Loucy (cell line): ENCODE measurements around the gene XCL2.

Experiments
- EZH2phosphoT487 ChIP-seq: fragments of 200-600 bp; IDR thresholded peaks from 2 replicates; pipeline ENCODE4 v1.6.1; 2018; ENCODE audit warnings: antibody characterized with exemption, mild to moderate bottlenecking, moderate library complexity, borderline replicate concordance
- TF ChIP-seq, protein P1 (sequence below): fragments of 200-600 bp; sonication (generic); conservative IDR thresholded peaks from 2 replicates; pipeline ENCODE4 v1.5.1; 2014; ENCODE audit warnings: mild to moderate bottlenecking, antibody characterized with exemption, low read length

DNA sequence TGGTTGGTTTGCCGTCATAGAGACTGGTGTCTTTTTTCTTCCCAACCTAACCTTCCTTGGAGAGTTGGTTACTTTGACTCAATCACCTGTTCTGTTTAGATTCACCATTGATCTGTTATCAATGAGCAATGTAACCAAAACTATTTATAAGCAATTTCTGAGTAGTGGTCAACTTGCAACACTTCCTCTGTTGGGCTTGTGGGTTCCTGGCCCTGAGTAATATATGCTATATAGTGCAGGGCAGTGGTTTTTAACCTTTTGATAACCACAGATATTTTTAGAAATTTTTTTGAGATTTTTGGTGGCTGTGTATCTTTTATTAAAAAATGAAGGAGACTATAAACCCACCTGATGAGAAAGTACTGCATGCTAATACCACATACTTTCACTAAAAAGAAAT lies 23.2 kb upstream of the XCL2 start:
- TF ChIP-seq, protein P1, sequence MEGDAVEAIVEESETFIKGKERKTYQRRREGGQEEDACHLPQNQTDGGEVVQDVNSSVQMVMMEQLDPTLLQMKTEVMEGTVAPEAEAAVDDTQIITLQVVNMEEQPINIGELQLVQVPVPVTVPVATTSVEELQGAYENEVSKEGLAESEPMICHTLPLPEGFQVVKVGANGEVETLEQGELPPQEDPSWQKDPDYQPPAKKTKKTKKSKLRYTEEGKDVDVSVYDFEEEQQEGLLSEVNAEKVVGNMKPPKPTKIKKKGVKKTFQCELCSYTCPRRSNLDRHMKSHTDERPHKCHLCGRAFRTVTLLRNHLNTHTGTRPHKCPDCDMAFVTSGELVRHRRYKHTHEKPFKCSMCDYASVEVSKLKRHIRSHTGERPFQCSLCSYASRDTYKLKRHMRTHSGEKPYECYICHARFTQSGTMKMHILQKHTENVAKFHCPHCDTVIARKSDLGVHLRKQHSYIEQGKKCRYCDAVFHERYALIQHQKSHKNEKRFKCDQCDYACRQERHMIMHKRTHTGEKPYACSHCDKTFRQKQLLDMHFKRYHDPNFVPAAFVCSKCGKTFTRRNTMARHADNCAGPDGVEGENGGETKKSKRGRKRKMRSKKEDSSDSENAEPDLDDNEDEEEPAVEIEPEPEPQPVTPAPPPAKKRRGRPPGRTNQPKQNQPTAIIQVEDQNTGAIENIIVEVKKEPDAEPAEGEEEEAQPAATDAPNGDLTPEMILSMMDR = no peak
- TF ChIP-seq EZH2phosphoT487 = no peak
